Prostate gland (tissue), 2 donors: Measurements from ENCODE around the gene OR52A5.

Source experiments
- CTCF ChIP-seq, 4 experiments: fragments of 200-600 bp in 2 of 4; fragments of 450-650 bp in 2 of 4; sonication (generic) in 2 of 4; IDR thresholded peaks; 1 replicate in 3 of 4; 2 replicates in 1 of 4; pipeline ENCODE4 v1.5.1; 2016 to 2019; ENCODE audit warnings: antibody characterized with exemption in 4 of 4, mild to moderate bottlenecking in 2 of 4, moderate library complexity in 2 of 4
- POLR2A ChIP-seq: fragments of 450-650 bp; IDR thresholded peaks from one replicate; pipeline ENCODE4 v1.6.1; 2016; ENCODE audit warnings: antibody characterized with exemption, mild to moderate bottlenecking
- POLR2AphosphoS5 ChIP-seq: sonication (generic); formaldehyde crosslinking; IDR thresholded peaks from one replicate; pipeline ENCODE4 v1.6.1; 2017; ENCODE audit warnings: antibody characterized with exemption

GRCh38 chr11:5137996-5138395 is at the start of gene OR52A5:
- TF ChIP-seq CTCF (IDR thresholded peaks at IDR 0.05) (no peak), POLR2AphosphoS5 (no peak), POLR2A (no peak)
